ENCODE data around the gene NDUFB8.

Gene NDUFB8

GRCh38 chr10:100505164-100505563 lies 24.5 kb downstream of the NDUFB8 start:
- no peak for FAIRE-seq

GRCh38 chr10:100504096-100504495 lies 25.6 kb downstream of the NDUFB8 start:
- no peak for FAIRE-seq

GRCh38 chr10:100502926-100503494 lies 26.7 kb downstream of the NDUFB8 start:
- no peak for FAIRE-seq

GRCh38 chr10:100501423-100501822 lies 28.2 kb downstream of the NDUFB8 start:
- no peak for FAIRE-seq

GRCh38 chr10:100498059-100498458 lies 31.6 kb downstream of the NDUFB8 start:
- FAIRE-seq: no peak

GRCh38 chr10:100496567-100496966 lies 33.1 kb downstream of the NDUFB8 start:
- FAIRE-seq: no peak

- FAIRE-seq: no peak
These were observed 39.1 kb downstream of the NDUFB8 start for GRCh38 chr10:100490531-100490930.

- FAIRE-seq: no peak
These were observed 40.3 kb downstream of the NDUFB8 start for GRCh38 chr10:100489396-100489795.

GRCh38 chr10:100487529-100487928 lies 42.1 kb downstream of the NDUFB8 start:
- FAIRE-seq: no peak

GRCh38 chr10:100485801-100486495 lies 43.7 kb downstream of the NDUFB8 start:
- FAIRE-seq: no peak

- no peak for FAIRE-seq
These were observed 44.3 kb downstream of the NDUFB8 start for GRCh38 chr10:100485366-100485765.

GRCh38 chr10:100483876-100484666 lies 45.6 kb downstream of the NDUFB8 start:
- FAIRE-seq: no peak

GRCh38 chr10:100482834-100483185 lies 46.9 kb downstream of the NDUFB8 start:
- no peak for FAIRE-seq

- FAIRE-seq: no peak
These were observed 47.4 kb downstream of the NDUFB8 start for GRCh38 chr10:100482181-100482833.

- peak; percentile 72 for FAIRE-seq
These were observed 48.1 kb downstream of the NDUFB8 start for GRCh38 chr10:100481462-100482081.

- no peak for FAIRE-seq
These were observed 49.7 kb downstream of the NDUFB8 start for GRCh38 chr10:100480002-100480401.

GRCh38 chr10:100479037-100479436 lies 50.6 kb downstream of the NDUFB8 start:
- FAIRE-seq: no peak

- no peak for FAIRE-seq
These were observed 51.7 kb downstream of the NDUFB8 start for GRCh38 chr10:100477970-100478369.
